HepG2 (cell line): Measurements from ENCODE around the gene XRCC2. TPM values are rescaled to one million over a fixed set of nuclear protein-coding genes. Genes with fewer than 3 reads are reported as not detected.

ENCODE experiments used
- ATAC-seq: fragments of 200-7000 bp; cut with Tn5 transposase; 3 replicates; pipeline ENCODE4 v1.9.1; 2020; ENCODE audit warnings: mild to moderate bottlenecking, moderate library complexity
- BruUV-seq: library from RNA; stranded (reverse); fragments of 400-500 nt; replicated peaks from 2 replicates; lab custom pipeline; 2021; lab: Mats Ljungman, UMichigan
- CTCF ChIA-PET: fragments of 300-600 bp; formaldehyde crosslinking; extraction: SDS; loops from one replicate; lab custom pipeline; 2021; ENCODE audit warnings: low total read pairs, inconsistent platforms, low intra/inter-chr PET ratio; lab: Yijun Ruan, JAX
- POLR2A ChIA-PET: fragments of 350-600 bp; sonication (Branson Sonifier 250); formaldehyde crosslinking; loops from one replicate; lab custom pipeline; 2020; ENCODE audit warnings: antibody characterized with exemption, inconsistent platforms; lab: Yijun Ruan, JAX
- DNase-seq: peaks from one replicate; pipeline ENCODE4 v3.0.0-alpha.2; 2015; ENCODE audit warnings: low spot score
- FAIRE-seq: peaks from 3 replicates; lab custom pipeline; 2011; peaks lifted over from hg19 to GRCh38; lab: Jason Lieb, UNC
- H2AFZ ChIP-seq: one replicate; pipeline ENCODE4 v1.6.1; 2011; ENCODE audit warnings: low read length, inconsistent platforms
- H3K27ac ChIP-seq: fragments of 300-600 bp; 3 replicates; pipeline ENCODE4 v1.8.0; 2011; ENCODE audit warnings: mixed run types, mild to moderate bottlenecking, mixed read lengths, low read length, inconsistent platforms; ENCODE audit not compliant: insufficient read depth; ENCODE audit errors: extremely low read length
- H3K27me3 ChIP-seq, 2 experiments: fragments of 200-600 bp in 1 of 2; 2 replicates in 1 of 2; 3 replicates in 1 of 2; pipeline versions ENCODE4 v1.6.0 to v1.8.0; 2011; ENCODE audit warnings: low read length in 2 of 2, mild to moderate bottlenecking in 2 of 2, moderate library complexity in 2 of 2, inconsistent platforms in 1 of 2; ENCODE audit not compliant: insufficient read depth in 2 of 2, control insufficient read depth in 1 of 2
- H3K36me3 ChIP-seq, 2 experiments: fragments of 200-600 bp in 1 of 2; replicated peaks in 1 of 2; 2 replicates in 1 of 2; 3 replicates in 1 of 2; pipeline versions ENCODE4 v1.5.1 to v1.8.0; 2011; ENCODE audit warnings: low read length in 2 of 2, inconsistent platforms in 1 of 2; ENCODE audit not compliant: insufficient read depth in 2 of 2, control insufficient read depth in 1 of 2
- H3K4me1 ChIP-seq: 2 replicates; pipeline ENCODE4 v1.5.1; 2012; ENCODE audit warnings: low read length, inconsistent platforms; ENCODE audit not compliant: insufficient read depth
- H3K4me2 ChIP-seq: 2 replicates; pipeline ENCODE4 v1.6.0; 2011; ENCODE audit warnings: low read depth, low read length, inconsistent platforms
- H3K4me3 ChIP-seq, 3 experiments: fragments of 200-600 bp in 1 of 3; sonication (generic), shearing (Covaris generic) in 1 of 3; replicated peaks in 1 of 3; 2 replicates each; pipeline ENCODE4 v1.5.1; 2011 to 2016; ENCODE audit warnings: low read length in 3 of 3, inconsistent platforms in 2 of 3, low read depth in 2 of 3, mild to moderate bottlenecking in 2 of 3, control low read depth in 1 of 3, mixed read lengths in 1 of 3; ENCODE audit not compliant: insufficient read depth in 1 of 3
- H3K79me2 ChIP-seq: one replicate; pipeline ENCODE4 v1.6.1; 2011; ENCODE audit warnings: low read length, inconsistent platforms; ENCODE audit not compliant: insufficient read depth
- H3K9ac ChIP-seq: 2 replicates; pipeline ENCODE4 v1.6.0; 2011; ENCODE audit warnings: mild to moderate bottlenecking, low read depth, low read length, inconsistent platforms; ENCODE audit not compliant: insufficient read depth
- H3K9me3 ChIP-seq: 2 replicates; pipeline ENCODE4 v1.5.1; 2012; ENCODE audit warnings: mild to moderate bottlenecking, low read length
- H4K20me1 ChIP-seq: 2 replicates; pipeline ENCODE4 v1.6.0; 2011; ENCODE audit warnings: inconsistent platforms, mild to moderate bottlenecking, low read length, moderate library complexity; ENCODE audit not compliant: insufficient read depth
- NFIB ChIP-seq: sonication (generic); formaldehyde crosslinking; IDR thresholded peaks from 2 replicates; pipeline ENCODE4 v1.9.0; 2021; ENCODE audit warnings: missing genetic modification reagents, mild to moderate bottlenecking, borderline replicate concordance
- SRSF4 ChIP-seq: fragments of 200-400 bp; formaldehyde crosslinking; IDR thresholded peaks from one replicate; pipeline ENCODE4 v1.6.1; 2018; ENCODE audit warnings: mild to moderate bottlenecking, low read depth, low read length, moderate library complexity; ENCODE audit not compliant: poor library complexity, severe bottlenecking
- TBP ChIP-seq: sonication (generic); formaldehyde crosslinking; IDR thresholded peaks from 2 replicates; pipeline ENCODE4 v1.5.0; 2020; ENCODE audit warnings: missing genetic modification reagents
- TFAP4 ChIP-seq: sonication (generic); IDR thresholded peaks from 2 replicates; pipeline ENCODE4 v1.6.1; 2016; ENCODE audit warnings: low read depth, borderline replicate concordance
- ZNF121 ChIP-seq: sonication (generic); formaldehyde crosslinking; IDR thresholded peaks from 2 replicates; pipeline ENCODE4 v1.5.0; 2020; ENCODE audit warnings: mild to moderate bottlenecking, missing genetic modification reagents
- ZNF142 ChIP-seq: sonication (generic); formaldehyde crosslinking; IDR thresholded peaks from 2 replicates; pipeline ENCODE4 v1.4.0; 2020; ENCODE audit warnings: missing genetic modification reagents
- ZNF337 ChIP-seq: sonication (generic); formaldehyde crosslinking; IDR thresholded peaks from 2 replicates; pipeline ENCODE4 v1.5.1; 2020; ENCODE audit warnings: missing genetic modification reagents, low read depth, mild to moderate bottlenecking, borderline replicate concordance
- ZNF879 ChIP-seq: sonication (generic); formaldehyde crosslinking; IDR thresholded peaks from 2 replicates; pipeline ENCODE4 v1.8.1; 2023; ENCODE audit warnings: missing genetic modification reagents
- WGBS: methylation state at CpG from one replicate; pipeline ENCODE4 v1.1.6; 2017; ENCODE audit warnings: low lambda C conversion rate; 5-methylcytosine and 5-hydroxymethylcytosine counted together
- in situ Hi-C: cut with HindIII; loops from 2 replicates; pipeline ENCODE4 v1.10.0; 2017; ENCODE audit warnings: low pct_unique_long_range_greater_than_20kb; ENCODE audit not compliant: extremely low pct_ligation_motif_present
- intact Hi-C: fragments of 100-400 bp; cut with micrococcal nuclease; formaldehyde crosslinking; loops from one replicate; pipeline ENCODE4 v1.10.0; 2022; ENCODE audit not compliant: unreplicated experiment
- polyA plus RNA-seq, 8 experiments: library from polyadenylated mRNA; depleted of rRNA in 3 of 8; stranded (reverse) in 7 of 8; unstranded in 1 of 8; fragments of >200 nt; fragmentation: Illumina TruSeq in 4 of 8; extraction: Trizol in 4 of 8; gene quantifications; 2 replicates each; pipeline versions ENCODE4 v1.2.1 to v1.2.3, GENCODE V29; 2011 to 2016; ENCODE audit warnings: low read depth in 4 of 8, missing spikeins in 1 of 8, mixed read lengths in 1 of 8; ENCODE audit not compliant: insufficient read depth in 1 of 8
- total RNA-seq, 5 experiments: library from RNA; depleted of rRNA; stranded (reverse); fragments of >200 nt; fragmentation: Illumina TruSeq; extraction: Trizol; gene quantifications; 2 replicates each; pipeline ENCODE4 v1.2.3, GENCODE V29; 2016; ENCODE audit warnings: low read depth in 1 of 5

XRCC2 gene
- total and polyA plus RNA-seq, 2 of the 13 experiments (the other 11 are each of a cell fraction or from before 2014, with no cell fraction given), result 3.8 to 14.5 TPM

- no peak for TF ChIP-seq TFAP4
- no peak for TF ChIP-seq ZNF337
- no peak for TF ChIP-seq ZNF142 (CRISPR knock-in tag)
- TF ChIP-seq TBP (CRISPR knock-in tag), result no peak
- TF ChIP-seq ZNF879 (CRISPR knock-in tag), result no peak
Measured at GRCh38 chr7:152669758-152670157, 6.2 kb downstream of the XRCC2 start (continued).

- ATAC-seq, result no peak
- Histone ChIP-seq H2AFZ (no peak overlapping the region), H3K4me1 (peaks cover 36% of the 10 kb centered on the region), H3K36me3 (peaks cover 0 to 13% of the 10 kb centered on the region in 2 experiments; a peak in 2 of 5 replicates), H3K9me3 (no peaks in the 10 kb centered on the region), H3K4me2 (no peak overlapping the region), H3K79me2 (peaks cover 29% of the 10 kb centered on the region), H3K27me3 (no peaks in the 10 kb centered on the region), H3K9ac (no peak overlapping the region), H4K20me1 (no peaks in the 10 kb centered on the region), H3K27ac (no peak overlapping the region), H3K4me3 (no peak overlapping the region)
- ChIA-PET CTCF (no interaction called here), POLR2A (no interaction called here)
- in situ Hi-C loops, result no loop called here
- intact Hi-C loops, result no loop called here
- no peak for FAIRE-seq
- BruUV-seq, result no TSS peak
- no peak for DNase-seq
- WGBS, result 84% methylated on average over 1 of the region's 1 CpG
- TF ChIP-seq ZNF121 (CRISPR knock-in tag), result peak; percentile 20; the same call in 1 of the 2 replicates
- no peak for TF ChIP-seq SRSF4
- no peak for TF ChIP-seq NFIB (CRISPR knock-in tag)
- TF ChIP-seq, all 625 proteins: peak for 1
Measured at GRCh38 chr7:152668975-152669374, 7.0 kb downstream of the XRCC2 start.
